CD4-positive, alpha-beta memory T cell (primary cell): Measurements from ENCODE around the gene MS4A4E. TPM values are rescaled to one million over a fixed set of nuclear protein-coding genes. Genes with fewer than 3 reads are reported as not detected.

Experiments
- CTCF ChIA-PET: fragments of 350-600 bp; sonication (Branson Sonifier 250); formaldehyde crosslinking; loops from one replicate; lab custom pipeline; 2021; ENCODE audit warnings: inconsistent platforms; ENCODE audit not compliant: partially characterized antibody; lab: Charles Lee
- POLR2A ChIA-PET: fragments of 350-600 bp; sonication (Branson Sonifier 250); formaldehyde crosslinking; loops from one replicate; lab custom pipeline; 2021; ENCODE audit not compliant: partially characterized antibody; lab: Charles Lee
- DNase-seq, 5 donors: peaks; one replicate each; pipeline versions ENCODE4 v3.0.0 to v3.0.0-alpha.2; 2020 to 2022; ENCODE audit warnings: mixed read lengths in 1 of 5
- H3K27ac ChIP-seq: one replicate; pipeline ENCODE4 v1.7.0; 2013; ENCODE audit warnings: low read depth, low read length
- H3K27me3 ChIP-seq: 2 replicates; pipeline ENCODE4 v1.7.0; 2013; ENCODE audit warnings: mild to moderate bottlenecking, low read length, moderate library complexity; ENCODE audit not compliant: insufficient read depth
- H3K36me3 ChIP-seq: 2 replicates; pipeline ENCODE4 v1.7.0; 2013; ENCODE audit warnings: mild to moderate bottlenecking, low read length, moderate library complexity; ENCODE audit not compliant: insufficient read depth
- H3K4me1 ChIP-seq: 2 replicates; pipeline ENCODE4 v1.7.0; 2013; ENCODE audit warnings: mild to moderate bottlenecking, low read length, moderate library complexity; ENCODE audit not compliant: insufficient read depth
- H3K4me3 ChIP-seq, 2 donors: one replicate each; pipeline ENCODE4 v1.7.0; 2013; ENCODE audit warnings: low read length in 2 of 2, mild to moderate bottlenecking in 1 of 2
- H3K9me3 ChIP-seq, 2 donors: one replicate each; pipeline ENCODE4 v1.7.0; 2013; ENCODE audit warnings: low read length in 2 of 2, control low read depth in 1 of 2; ENCODE audit not compliant: control insufficient read depth in 1 of 2
- H3K27ac Mint-ChIP-seq, 7 donors: one replicate each; pipeline ENCODE4 v1.8.0; 2020 to 2021; ENCODE audit warnings: mixed read lengths in 7 of 7, mild to moderate bottlenecking in 6 of 7, inconsistent platforms in 3 of 7, moderate library complexity in 3 of 7
- H3K27me3 Mint-ChIP-seq, 2 donors: one replicate each; pipeline ENCODE4 v1.8.0; 2020 to 2021; ENCODE audit warnings: mixed read lengths in 2 of 2
- H3K36me3 Mint-ChIP-seq, 2 donors: one replicate each; pipeline ENCODE4 v1.8.0; 2020 to 2021; ENCODE audit warnings: mixed read lengths in 2 of 2, inconsistent platforms in 1 of 2, mild to moderate bottlenecking in 1 of 2
- H3K4me1 Mint-ChIP-seq, 4 donors: one replicate each; pipeline ENCODE4 v1.8.0; 2020 to 2021; ENCODE audit warnings: mixed read lengths in 4 of 4, mild to moderate bottlenecking in 1 of 4
- H3K4me3 Mint-ChIP-seq, 8 donors: one replicate each; pipeline ENCODE4 v1.8.0; 2020 to 2021; ENCODE audit warnings: mixed read lengths in 8 of 8, mild to moderate bottlenecking in 7 of 8, moderate library complexity in 6 of 8, inconsistent platforms in 3 of 8
- H3K9me3 Mint-ChIP-seq, 8 donors: one replicate each; pipeline ENCODE4 v1.8.0; 2020 to 2021; ENCODE audit warnings: mixed read lengths in 8 of 8, mild to moderate bottlenecking in 5 of 8, inconsistent platforms in 3 of 8, moderate library complexity in 1 of 8
- intact Hi-C: fragments of 100-400 bp; cut with micrococcal nuclease; formaldehyde crosslinking; loops from one replicate; pipeline ENCODE4 v1.15.1; 2023
- polyA plus RNA-seq, 2 donors: library from polyadenylated mRNA; unstranded; fragments of 300-500 nt; fragmentation: Illumina TruSeq; gene quantifications; one replicate each; pipeline ENCODE4 v1.2.3, GENCODE V29; 2021
- total RNA-seq, 2 experiments: library from RNA; stranded (reverse); gene quantifications; one replicate each; pipeline ENCODE4 v1.2.3, GENCODE V29; 2021

MS4A4E gene
- total and polyA plus RNA-seq, 4 experiments from 2014 or later = not detected

DNA sequence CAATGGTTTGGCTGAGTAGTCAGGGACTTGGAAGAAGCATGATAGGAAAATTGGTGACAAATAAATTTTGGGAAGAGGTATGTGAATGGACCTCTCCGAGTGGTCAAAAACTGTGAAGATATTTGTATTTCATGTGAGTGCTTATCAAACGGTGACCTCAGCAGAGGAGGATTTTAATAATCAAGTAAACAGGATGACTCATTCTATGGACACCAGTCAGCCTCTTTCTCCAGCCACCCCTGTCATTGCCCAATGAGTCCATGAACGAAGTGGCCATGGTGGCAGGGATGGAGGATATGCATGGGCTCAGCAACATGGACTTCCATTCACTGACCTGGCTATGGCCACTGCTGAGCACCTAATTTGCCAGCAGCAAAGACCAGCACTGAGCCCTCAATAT is 21.2 kb downstream of the MS4A4E start:
- Histone ChIP-seq H3K27me3 (no peaks in the 10 kb centered on the region), H3K27ac (no peak overlapping the region)
- no peaks in the 10 kb centered on the region for H3K36me3 Mint-ChIP-seq

DNA sequence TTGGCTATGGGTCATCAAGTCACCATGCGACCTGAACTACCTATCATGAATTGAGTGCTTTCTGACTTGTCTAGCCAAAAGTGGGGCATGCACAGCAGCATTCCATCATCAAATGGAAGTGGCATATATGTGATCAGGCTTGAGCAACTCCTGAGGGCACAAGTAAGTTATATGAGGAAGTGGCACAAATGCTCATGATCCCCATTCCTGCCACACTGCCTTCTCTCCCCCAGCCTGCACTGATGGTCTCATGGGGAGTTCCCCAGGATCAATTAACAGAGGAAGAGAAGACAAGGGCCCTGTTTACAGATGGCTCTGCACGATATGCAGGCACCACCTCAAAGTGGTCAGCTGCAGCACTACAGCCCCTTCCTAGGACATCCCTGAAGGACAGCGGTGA is 21.8 kb downstream of the MS4A4E start:
- intact Hi-C loops = no loop called here
- no peaks in the 10 kb centered on the region for H3K4me1 ChIP-seq
- no peaks in the 10 kb centered on the region for H3K36me3 ChIP-seq
- Mint-ChIP-seq H3K9me3 (no peaks in the 10 kb centered on the region), H3K4me1 (no peaks in the 10 kb centered on the region), H3K36me3 (no peaks in the 10 kb centered on the region), H3K4me3 (no peak overlapping the region), H3K27me3 (peaks cover 5 to 9% of the 10 kb centered on the region in 2 donors), H3K27ac (no peak overlapping the region)
- no peak overlapping the region for H3K27ac ChIP-seq
- H3K4me3 ChIP-seq = no peak overlapping the region
- no peaks in the 10 kb centered on the region for H3K27me3 ChIP-seq
- no peaks in the 10 kb centered on the region for H3K9me3 ChIP-seq
- no peak for DNase-seq
- ChIA-PET CTCF (no interaction called here), POLR2A (no interaction called here)

More for the DNA sequence above, 21.2 kb downstream of the MS4A4E start:
- POLR2A ChIA-PET = no interaction called here
- Mint-ChIP-seq H3K4me1 (no peaks in the 10 kb centered on the region), H3K9me3 (no peaks in the 10 kb centered on the region), H3K4me3 (no peak overlapping the region), H3K27ac (no peak overlapping the region), H3K27me3 (peaks cover 5 to 7% of the 10 kb centered on the region in 2 donors)
- no peaks in the 10 kb centered on the region for H3K9me3 ChIP-seq
- intact Hi-C loops = no loop called here
- H3K36me3 ChIP-seq = no peaks in the 10 kb centered on the region
- H3K4me3 ChIP-seq = no peak overlapping the region
- no peak for DNase-seq
- no peaks in the 10 kb centered on the region for H3K4me1 ChIP-seq
- CTCF ChIA-PET = no interaction called here

GRCh38 chr11:60214386-60214785 is 28.6 kb downstream of the MS4A4E start:
- CTCF ChIA-PET = no interaction called here
- H3K4me3 Mint-ChIP-seq = no peak overlapping the region

GRCh38 chr11:60211206-60211605 is 31.7 kb downstream of the MS4A4E start:
- no peak for DNase-seq
- Histone ChIP-seq H3K4me1 (no peaks in the 10 kb centered on the region), H3K27me3 (no peaks in the 10 kb centered on the region), H3K27ac (no peak overlapping the region), H3K36me3 (no peaks in the 10 kb centered on the region), H3K9me3 (no peaks in the 10 kb centered on the region), H3K4me3 (no peak overlapping the region)
- Mint-ChIP-seq H3K4me1 (no peaks in the 10 kb centered on the region), H3K9me3 (no peaks in the 10 kb centered on the region), H3K27ac (no peak overlapping the region), H3K27me3 (peaks cover 14 to 16% of the 10 kb centered on the region in 2 donors), H3K4me3 (no peak overlapping the region), H3K36me3 (no peaks in the 10 kb centered on the region)
- intact Hi-C loops = no loop called here
- CTCF ChIA-PET = no interaction called here
- POLR2A ChIA-PET = no interaction called here

More at GRCh38 chr11:60214386-60214785, 28.6 kb downstream of the MS4A4E start:
- H3K4me1 ChIP-seq = no peaks in the 10 kb centered on the region
- POLR2A ChIA-PET = no interaction called here
- H3K27me3 ChIP-seq = no peaks in the 10 kb centered on the region
- H3K9me3 ChIP-seq = no peaks in the 10 kb centered on the region
- H3K36me3 ChIP-seq = no peaks in the 10 kb centered on the region
- no peak for DNase-seq
- Mint-ChIP-seq H3K27me3 (peaks cover 7 to 10% of the 10 kb centered on the region in 2 donors), H3K27ac (no peak overlapping the region), H3K9me3 (no peaks in the 10 kb centered on the region), H3K36me3 (no peaks in the 10 kb centered on the region), H3K4me1 (no peaks in the 10 kb centered on the region)
- intact Hi-C loops = no loop called here
- H3K27ac ChIP-seq = no peak overlapping the region
- no peak overlapping the region for H3K4me3 ChIP-seq

DNA sequence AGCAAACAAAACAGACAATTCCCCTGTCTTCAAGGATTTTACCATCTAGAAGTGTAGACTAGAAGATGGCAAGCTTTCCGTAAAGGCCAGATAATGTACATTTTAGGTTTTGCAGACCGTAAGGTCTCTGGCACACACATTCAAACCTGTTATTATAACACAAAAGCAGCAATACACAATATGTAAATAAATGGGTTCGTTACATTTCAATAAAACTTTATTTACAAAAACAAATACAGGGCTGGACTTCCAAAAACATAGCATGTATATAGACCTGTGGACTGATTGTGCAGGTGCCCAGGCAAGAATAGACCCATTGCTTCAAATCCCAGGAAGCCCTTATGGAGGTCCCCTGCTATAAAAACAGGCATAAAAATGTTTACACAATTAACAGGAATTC is 33.0 kb downstream of the MS4A4E start:
- Mint-ChIP-seq H3K27ac (no peak overlapping the region), H3K4me1 (no peaks in the 10 kb centered on the region), H3K4me3 (no peak overlapping the region), H3K27me3 (peaks cover 15 to 17% of the 10 kb centered on the region in 2 donors), H3K36me3 (no peaks in the 10 kb centered on the region), H3K9me3 (no peaks in the 10 kb centered on the region)
- no peaks in the 10 kb centered on the region for H3K36me3 ChIP-seq
- intact Hi-C loops = no loop called here
- no peak for DNase-seq
- H3K4me1 ChIP-seq = no peaks in the 10 kb centered on the region
- H3K9me3 ChIP-seq = no peaks in the 10 kb centered on the region
- H3K27ac ChIP-seq = no peak overlapping the region
- H3K4me3 ChIP-seq = no peak overlapping the region
- ChIA-PET POLR2A (no interaction called here), CTCF (no interaction called here)
- no peaks in the 10 kb centered on the region for H3K27me3 ChIP-seq

DNA sequence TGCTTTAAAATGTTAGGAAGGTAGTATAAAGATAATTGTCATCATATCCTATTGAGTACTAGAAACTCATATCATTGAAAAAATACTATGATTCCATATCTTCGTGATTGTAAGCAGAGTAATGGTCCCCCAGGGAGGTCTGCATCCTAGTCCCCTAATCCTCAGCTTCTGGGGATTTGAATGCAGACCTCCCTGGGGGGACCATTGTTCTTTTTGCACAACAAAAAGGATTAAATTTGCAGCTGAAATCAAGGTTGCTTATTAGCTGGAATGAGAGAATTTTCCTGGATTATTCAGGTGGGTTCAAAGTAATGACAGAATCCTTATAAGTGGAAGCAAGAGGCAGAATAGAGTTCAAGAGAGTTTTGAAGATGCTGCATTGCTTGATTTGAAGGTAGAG is 34.0 kb downstream of the MS4A4E start:
- Histone ChIP-seq H3K27ac (no peak overlapping the region), H3K4me1 (no peaks in the 10 kb centered on the region), H3K27me3 (no peaks in the 10 kb centered on the region), H3K4me3 (no peak overlapping the region), H3K9me3 (no peaks in the 10 kb centered on the region), H3K36me3 (no peaks in the 10 kb centered on the region)
- Mint-ChIP-seq H3K27ac (no peak overlapping the region), H3K4me1 (no peaks in the 10 kb centered on the region), H3K27me3 (peaks cover 11 to 20% of the 10 kb centered on the region in 2 donors), H3K4me3 (no peak overlapping the region), H3K9me3 (no peaks in the 10 kb centered on the region), H3K36me3 (no peaks in the 10 kb centered on the region)
- DNase-seq = no peak
- CTCF ChIA-PET = no interaction called here
- POLR2A ChIA-PET = no interaction called here
- intact Hi-C loops = no loop called here

- Mint-ChIP-seq H3K27me3 (peaks cover 11 to 20% of the 10 kb centered on the region in 2 donors), H3K4me1 (no peaks in the 10 kb centered on the region), H3K9me3 (no peaks in the 10 kb centered on the region), H3K36me3 (no peaks in the 10 kb centered on the region), H3K4me3 (no peak overlapping the region), H3K27ac (no peak overlapping the region)
- Histone ChIP-seq H3K4me1 (no peaks in the 10 kb centered on the region), H3K4me3 (no peak overlapping the region), H3K27me3 (no peaks in the 10 kb centered on the region), H3K9me3 (no peaks in the 10 kb centered on the region), H3K36me3 (no peaks in the 10 kb centered on the region), H3K27ac (no peak overlapping the region)
- ChIA-PET POLR2A (no interaction called here), CTCF (no interaction called here)
- DNase-seq = no peak
- intact Hi-C loops = no loop called here
Measured at GRCh38 chr11:60208146-60208895, 34.6 kb downstream of the MS4A4E start.
